T-helper 1 cell (primary cell): ENCODE data around the gene FCN2.

Source experiments
- DNase-seq, 5 donors: peaks; one replicate each; pipeline ENCODE4 v3.0.0-alpha.2; 2012 to 2020

Gene FCN2

DNA sequence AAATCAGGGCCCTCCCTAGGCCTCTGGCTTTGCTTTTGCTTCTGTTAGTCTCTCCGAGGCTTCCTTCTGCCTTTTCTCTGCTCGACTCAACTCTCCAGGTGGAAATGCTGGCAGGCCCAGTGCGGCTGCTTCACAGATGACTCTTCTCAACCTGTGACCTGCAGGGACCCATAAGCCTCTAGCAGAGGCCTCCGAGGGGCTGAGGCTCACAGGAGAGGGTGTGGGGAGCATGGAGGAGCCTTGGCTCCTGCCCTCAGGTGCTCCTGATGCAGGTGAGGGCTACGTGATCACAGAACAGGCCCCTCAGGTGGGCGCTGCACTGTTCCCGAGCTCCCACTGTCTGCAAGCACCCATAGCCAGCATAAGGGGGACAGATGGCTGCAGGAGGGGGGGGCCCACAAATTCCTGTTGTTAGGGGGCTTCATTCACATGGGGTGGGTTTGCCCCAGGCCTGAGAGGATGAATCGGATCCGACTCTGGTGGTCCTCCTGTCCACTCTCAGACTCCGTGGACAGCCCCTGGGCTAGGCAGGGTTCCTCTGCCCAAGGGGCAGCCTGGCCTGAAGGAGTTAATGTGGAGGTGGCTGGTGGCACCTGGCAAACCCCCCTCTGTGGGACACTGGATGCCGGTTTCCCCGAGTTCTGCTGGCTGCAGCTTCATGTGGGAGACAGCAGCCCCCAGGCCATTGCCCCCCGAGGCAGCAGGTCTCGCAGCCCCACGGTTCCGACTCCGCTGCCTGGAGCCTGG is 10.9 kb upstream of the FCN2 start:
- DNase-seq: no peak

DNA sequence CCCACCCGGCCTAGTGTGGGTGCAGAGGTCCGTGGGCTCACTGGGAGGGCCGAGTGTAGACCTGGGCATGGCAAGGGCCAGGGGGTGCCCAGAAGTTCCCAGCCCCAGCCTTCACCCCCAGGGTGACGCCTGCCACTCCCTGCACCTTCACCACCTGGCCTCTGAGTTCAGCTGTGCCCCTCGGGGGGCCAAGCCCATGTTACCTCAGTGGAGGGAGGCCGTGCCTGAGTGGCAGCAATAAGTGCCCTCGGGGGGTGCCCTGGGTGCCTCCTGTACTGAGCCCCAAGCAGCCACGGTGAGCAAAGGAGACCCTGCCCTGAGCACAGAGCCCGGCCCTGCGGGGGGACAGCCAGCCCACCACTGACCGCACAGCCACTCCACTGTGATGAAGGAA is 10.3 kb upstream of the FCN2 start:
- no peak for DNase-seq

DNA sequence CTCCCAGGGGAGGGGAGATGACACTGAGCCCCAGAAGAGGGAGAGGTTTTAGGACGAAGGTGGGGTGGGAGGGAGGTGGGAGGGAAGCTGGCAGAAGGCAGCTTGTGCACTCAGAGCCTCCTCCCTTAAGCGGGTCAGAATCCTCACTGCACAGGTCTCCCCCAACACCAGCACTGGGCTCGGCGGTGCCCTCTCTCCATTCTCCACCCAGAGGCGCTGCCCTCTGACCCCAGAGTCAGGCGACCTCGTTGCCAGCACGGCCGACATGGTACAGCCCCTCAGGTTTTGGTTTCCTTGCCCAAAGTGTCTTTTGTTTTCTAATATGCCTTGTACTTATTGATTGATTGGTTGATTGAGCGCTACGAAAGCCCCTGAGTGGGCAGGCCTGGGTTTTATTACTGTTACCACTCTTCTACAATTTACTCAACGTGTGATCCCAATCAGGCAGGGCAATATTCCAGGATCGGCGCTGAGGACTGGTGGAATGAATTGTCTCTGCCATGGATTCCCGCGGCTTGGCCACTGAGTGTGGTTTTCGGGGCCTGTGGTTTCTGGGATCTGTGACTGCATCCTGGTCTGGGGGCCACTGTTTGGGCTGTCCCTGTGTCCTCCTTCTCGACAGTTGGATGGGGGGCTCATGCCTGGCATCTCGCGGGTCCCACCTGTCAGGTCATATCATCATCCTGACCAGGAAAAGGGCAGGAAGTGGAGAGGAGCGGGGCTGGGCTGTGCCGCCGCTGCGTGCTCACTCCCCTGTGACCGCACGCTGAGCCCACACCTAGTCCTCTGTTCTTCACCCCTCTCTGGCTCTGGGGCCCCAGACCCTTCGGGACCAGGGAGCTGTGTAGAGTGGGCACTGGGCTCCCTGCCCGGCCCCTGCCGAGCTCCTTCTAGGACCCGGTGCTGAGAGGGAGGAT is 9.6 kb upstream of the FCN2 start:
- DNase-seq: no peak

GRCh38 chr9:134871697-134872340 is 8.8 kb upstream of the FCN2 start:
- DNase-seq: no peak

DNA sequence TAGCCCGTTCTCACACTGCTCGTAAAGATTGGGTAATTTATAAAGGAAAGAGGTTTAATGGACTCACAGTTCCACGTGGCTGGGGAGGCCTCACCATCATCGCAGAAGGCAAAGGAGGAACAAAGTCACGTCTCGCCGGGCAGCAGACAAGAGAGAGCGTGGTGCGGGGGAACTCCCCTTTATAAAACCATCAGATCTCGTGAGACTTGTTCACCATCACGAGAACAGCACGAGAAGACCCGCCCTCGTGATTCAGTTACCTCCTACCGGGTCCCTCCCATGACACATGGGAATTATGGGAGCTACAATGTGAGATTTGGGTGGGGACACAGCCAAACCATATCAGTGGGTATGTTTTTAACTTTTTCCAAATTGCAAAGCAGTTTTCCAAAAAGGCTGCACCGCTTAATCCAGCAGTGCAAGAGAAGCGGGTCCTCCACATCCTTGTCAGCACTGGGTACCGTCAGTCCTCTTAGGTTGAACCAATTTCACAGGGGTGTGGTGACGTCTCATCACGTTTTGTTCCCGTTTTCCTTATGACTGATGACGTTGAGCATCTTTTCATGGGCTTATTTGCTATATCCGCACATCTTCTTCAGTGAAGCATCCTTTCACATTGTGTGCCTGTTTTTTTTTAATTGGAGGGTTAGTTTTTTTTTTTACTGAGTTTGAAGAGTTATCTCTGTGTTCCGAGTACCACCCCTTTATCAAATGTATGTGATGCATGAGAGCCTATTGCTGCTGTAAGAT is 8.0 kb upstream of the FCN2 start:
- DNase-seq: no peak

GRCh38 chr9:134875371-134875770 is 5.2 kb upstream of the FCN2 start:
- no peak for DNase-seq

GRCh38 chr9:134877541-134877940 is 3.1 kb upstream of the FCN2 start:
- DNase-seq: no peak

DNA sequence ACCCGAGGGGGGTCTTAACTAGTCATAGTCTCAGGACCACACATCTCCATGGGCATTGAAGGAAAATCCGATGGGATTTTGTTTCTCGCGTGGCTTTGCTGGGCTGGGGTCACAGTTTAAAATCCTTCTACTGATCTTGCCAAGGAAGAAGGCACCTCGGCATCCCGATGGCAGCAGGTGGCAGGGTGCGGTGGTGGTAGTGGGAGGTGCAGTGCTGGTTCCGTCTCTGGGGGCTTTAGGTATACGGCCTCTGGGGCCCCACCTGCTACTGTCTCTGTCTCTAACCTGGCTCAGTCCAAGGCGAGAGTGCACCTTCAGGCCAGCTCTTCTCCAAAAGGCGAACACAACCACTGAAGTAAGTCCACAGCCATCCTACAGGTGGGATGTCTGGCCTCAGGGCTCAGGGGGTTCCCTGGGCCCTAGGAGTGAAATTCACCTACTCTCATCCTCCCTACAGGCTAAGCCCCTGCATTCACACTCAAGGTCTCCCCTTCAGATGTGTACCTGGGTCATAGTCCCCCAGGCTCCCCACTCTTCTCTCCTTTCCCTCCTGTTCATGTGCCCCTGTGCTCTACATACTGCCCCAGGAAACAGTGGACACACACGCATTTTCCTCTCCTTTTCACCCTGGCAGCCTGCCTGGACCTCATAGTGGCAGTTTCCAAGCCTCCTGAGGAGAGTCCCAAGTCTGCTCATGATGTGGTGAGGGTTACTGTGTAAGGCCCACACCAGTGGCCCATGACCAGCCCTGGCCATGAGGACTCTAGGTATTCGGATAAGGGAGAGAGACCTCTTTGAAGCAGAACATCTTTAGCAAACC is 736 bp upstream of the FCN2 start:
- no peak for DNase-seq

DNA sequence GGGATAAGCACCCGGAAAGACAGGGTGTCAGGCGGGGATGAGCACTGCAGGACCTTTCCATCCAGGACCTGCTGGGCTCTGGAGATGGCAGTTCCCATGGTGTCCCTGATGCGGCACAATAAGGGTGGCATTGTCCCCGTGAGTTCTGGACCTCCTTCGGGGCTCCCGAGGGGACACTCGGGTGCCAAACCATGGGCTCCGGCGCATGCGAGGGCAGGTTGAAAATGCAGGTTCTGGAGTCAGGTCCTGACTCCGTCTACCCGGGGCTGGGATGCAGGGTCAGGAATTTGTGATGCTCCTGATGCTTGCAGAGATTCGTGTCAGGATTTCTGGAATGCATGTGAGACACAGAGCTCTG is 682 bp downstream of the FCN2 start:
- DNase-seq: no peak

GRCh38 chr9:134882204-134882785 is 1.7 kb downstream of the FCN2 start:
- DNase-seq: no peak

DNA sequence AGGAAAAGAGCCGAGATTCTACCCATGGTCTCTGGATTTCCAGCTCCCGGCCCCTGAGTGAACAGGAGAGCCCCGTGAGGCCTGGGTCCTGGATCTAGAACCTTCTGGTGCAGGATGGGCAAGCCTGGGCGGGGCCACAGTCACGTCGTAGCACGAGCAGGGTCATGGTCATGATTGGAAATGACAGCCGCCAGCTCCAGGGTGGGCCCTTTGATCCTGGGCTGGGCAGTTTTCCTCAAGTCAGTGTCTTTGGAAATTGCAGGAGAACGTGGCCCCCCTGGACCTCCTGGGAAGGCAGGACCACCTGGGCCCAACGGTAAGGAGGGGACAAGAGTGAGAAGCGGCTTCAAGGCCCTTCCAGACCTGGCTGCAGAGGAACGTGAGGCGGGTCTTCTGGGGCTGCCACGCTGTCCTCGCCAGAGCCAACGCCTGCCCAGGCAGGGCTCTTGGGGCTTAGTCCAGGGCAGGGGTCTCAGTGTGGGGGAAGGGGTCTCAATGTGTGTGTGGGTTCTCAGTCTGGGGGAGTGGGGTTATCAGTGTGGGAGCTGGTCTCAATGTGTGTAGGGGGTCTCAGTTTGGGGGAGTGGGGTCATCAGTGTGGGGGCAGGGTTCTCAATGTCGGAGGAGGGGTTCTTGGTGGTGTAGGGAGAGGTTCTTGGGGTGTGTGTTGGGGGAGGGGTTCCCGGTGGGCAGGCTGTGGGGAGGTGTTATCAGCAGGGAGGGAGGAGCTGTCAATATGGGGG is 2.6 kb downstream of the FCN2 start:
- DNase-seq: no peak

DNA sequence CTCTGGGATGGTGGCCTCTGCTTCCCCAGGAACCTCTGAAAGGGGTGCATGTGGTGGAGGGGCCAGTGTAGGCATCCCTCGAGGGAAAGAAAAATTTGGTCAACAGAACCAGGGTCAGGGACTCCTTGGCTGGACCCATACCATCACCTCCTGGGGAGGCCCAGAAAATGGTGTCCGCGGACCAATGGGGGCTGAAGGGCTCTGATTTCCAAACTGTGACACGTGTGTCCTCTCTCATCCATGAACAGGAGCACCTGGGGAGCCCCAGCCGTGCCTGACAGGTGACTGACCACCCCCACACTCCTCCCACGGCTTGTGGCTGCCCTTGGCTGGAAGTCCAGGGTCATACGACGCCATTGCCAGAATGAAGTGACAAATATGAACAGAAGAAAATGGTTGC is 3.9 kb downstream of the FCN2 start:
- no peak for DNase-seq

GRCh38 chr9:134885001-134885678 is 4.5 kb downstream of the FCN2 start:
- DNase-seq: no peak

- no peak for DNase-seq
These were observed 5.2 kb downstream of the FCN2 start for GRCh38 chr9:134885679-134886412.

- no peak for DNase-seq
These were observed 5.9 kb downstream of the FCN2 start for GRCh38 chr9:134886413-134886913.

GRCh38 chr9:134887219-134887618 is 6.6 kb downstream of the FCN2 start:
- no peak for DNase-seq

- DNase-seq: no peak
These were observed 7.3 kb downstream of the FCN2 start for GRCh38 chr9:134887686-134888602.

DNA sequence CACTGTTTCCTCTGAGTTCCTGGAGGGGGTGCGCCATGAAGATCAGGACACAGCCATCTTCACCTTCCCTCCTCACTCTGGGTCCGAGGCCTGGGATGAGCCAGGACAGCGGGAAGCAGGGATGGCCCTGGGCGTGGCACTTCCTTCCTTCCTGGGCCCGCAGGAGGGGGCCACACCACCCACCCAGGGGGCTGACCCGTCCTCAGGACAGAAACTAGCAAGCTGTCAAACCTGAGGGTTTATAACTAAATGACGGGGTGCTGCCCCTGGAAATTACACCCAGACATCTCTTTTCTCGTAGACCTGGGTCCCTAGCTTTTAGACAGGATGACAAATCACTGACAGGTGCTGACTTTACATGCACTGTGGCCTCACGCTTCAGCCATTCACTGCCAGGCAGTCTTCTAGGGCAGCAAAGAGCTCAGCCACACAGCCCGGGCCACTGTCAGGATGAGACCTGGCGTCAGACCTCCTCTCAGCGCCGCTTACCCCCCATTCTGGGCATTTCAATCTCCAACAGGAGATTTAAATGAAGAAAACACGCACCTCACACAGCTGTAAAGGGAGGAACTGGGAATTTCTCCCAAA is 8.1 kb downstream of the FCN2 start:
- DNase-seq: no peak
